GM23338 (cell line): ENCODE measurements around the gene GPANK1.

Experiments
- CREB1 ChIP-seq: fragments of 250-450 bp; sonication (Bioruptor Pico); IDR thresholded peaks from 2 replicates; pipeline ENCODE4 v1.5.0; 2020; ENCODE audit warnings: low read depth, mild to moderate bottlenecking, moderate library complexity
- CTCF ChIP-seq, 2 experiments: fragments of 200-600 bp in 1 of 2; sonication (generic) in 1 of 2; conservative IDR thresholded peaks; 2 replicates each; pipeline versions ENCODE4 v1.5.1 to v1.6.1; 2016 to 2017; ENCODE audit warnings: antibody characterized with exemption in 2 of 2, low read depth in 2 of 2, mild to moderate bottlenecking in 2 of 2, moderate library complexity in 1 of 2
- ETS1 ChIP-seq: IDR thresholded peaks from 2 replicates; pipeline ENCODE4 v1.6.1; 2016; ENCODE audit warnings: antibody characterized with exemption
- EZH2 ChIP-seq: fragments of 200-600 bp; sonication (generic); IDR thresholded peaks from one replicate; pipeline ENCODE4 v1.8.0; 2017; ENCODE audit warnings: antibody characterized with exemption, mild to moderate bottlenecking, low read depth; ENCODE audit not compliant: unreplicated experiment
- EZH2phosphoT487 ChIP-seq: fragments of 200-600 bp; sonication (generic); IDR thresholded peaks from one replicate; pipeline ENCODE4 v1.8.1; 2018; ENCODE audit warnings: antibody characterized with exemption; ENCODE audit not compliant: unreplicated experiment
- JUNB ChIP-seq: IDR thresholded peaks from one replicate; pipeline ENCODE4 v1.6.1; 2016; ENCODE audit warnings: antibody characterized with exemption; ENCODE audit not compliant: unreplicated experiment
- NANOG ChIP-seq: IDR thresholded peaks from 2 replicates; pipeline ENCODE4 v1.6.1; 2016; ENCODE audit warnings: antibody characterized with exemption, borderline replicate concordance
- POLR2AphosphoS5 ChIP-seq: IDR thresholded peaks from 2 replicates; pipeline ENCODE4 v1.6.1; 2016; ENCODE audit warnings: antibody characterized with exemption, low read depth
- REST ChIP-seq: IDR thresholded peaks from one replicate; pipeline ENCODE4 v1.6.1; 2018; ENCODE audit warnings: antibody characterized with exemption; ENCODE audit not compliant: unreplicated experiment
- STAT1 ChIP-seq: IDR thresholded peaks from one replicate; pipeline ENCODE4 v1.6.1; 2016; ENCODE audit warnings: antibody characterized with exemption; ENCODE audit not compliant: unreplicated experiment

- TF ChIP-seq POLR2AphosphoS5 = no peak
- TF ChIP-seq CTCF (conservative IDR thresholded peaks at IDR 0.05; ENCODE audit: low read depth in 2 of 2) = no peak
- no peak for TF ChIP-seq CREB1
- TF ChIP-seq EZH2 = no peak
- TF ChIP-seq EZH2phosphoT487 = no peak
- no peak for TF ChIP-seq REST
- no peak for TF ChIP-seq JUNB
- no peak for TF ChIP-seq ETS1
- TF ChIP-seq STAT1 = no peak
- no peak for TF ChIP-seq NANOG
Observed at GRCh38 chr6:31639043-31639442, 25.8 kb downstream of the GPANK1 start.
